Renal pelvis (tissue), 4 donors: ENCODE measurements around the gene ECPAS. TPM values are rescaled to one million over a fixed set of nuclear protein-coding genes. Genes with fewer than 3 reads are reported as not detected.
A peak's percentile ranks its signal among the peaks of the same experiment; 100 is the strongest.
"Not testable (repeated sequence)": the region's sequence is repeated elsewhere in the genome, so short reads cannot be mapped to it uniquely, and the experiment has no call there.

ENCODE experiments used
- DNase-seq: peaks from one replicate; pipeline ENCODE4 v3.0.0-alpha.2; 2013
- polyA plus RNA-seq, 3 donors: library from polyadenylated mRNA; unstranded; fragments of 120-200 nt; gene quantifications; one replicate each; pipeline ENCODE4 v1.2.1, GENCODE V29; 2013; ENCODE audit not compliant: insufficient read length in 3 of 3

The ECPAS gene
- polyA plus RNA-seq, 3 donors, result 74.0 to 89.7 (median 77.7) TPM

DNA sequence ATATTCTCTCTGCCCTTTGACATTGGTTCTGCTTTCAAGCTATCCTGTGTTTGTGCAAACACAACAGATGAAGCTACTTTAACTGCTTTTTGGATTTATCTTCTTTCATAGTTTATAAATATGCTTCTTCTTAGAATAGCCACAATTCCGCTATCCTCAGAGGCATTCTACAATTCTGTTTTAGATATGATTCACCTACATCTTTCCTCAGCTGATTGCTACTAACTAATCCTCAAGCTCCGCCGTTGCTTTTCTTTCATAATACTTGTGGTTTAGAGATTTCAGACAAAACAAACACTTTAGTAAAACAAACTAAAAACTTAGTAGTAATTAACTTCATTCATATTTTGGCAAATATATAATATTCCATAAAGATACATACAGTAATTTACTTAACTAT is 52.5 kb downstream of the ECPAS start:
- DNase-seq, result no peak

DNA sequence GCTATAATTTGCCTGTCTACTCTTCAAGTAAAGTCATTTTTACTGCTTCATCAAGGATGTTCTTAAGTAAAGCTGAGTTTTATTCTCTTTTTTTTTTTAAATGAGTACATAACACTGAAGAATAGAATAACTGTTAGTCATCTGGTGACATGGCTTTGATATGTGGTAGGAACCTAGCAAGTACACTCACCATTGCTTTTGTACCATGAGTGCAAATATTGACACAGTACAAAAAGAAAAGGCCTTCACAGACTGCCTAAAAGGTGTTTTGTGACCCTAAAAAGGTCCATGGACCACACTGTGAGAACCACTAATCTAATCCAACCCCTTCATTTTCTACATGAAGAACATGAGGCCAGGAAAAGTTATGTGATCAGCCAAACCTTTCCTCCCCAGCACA is 55.0 kb downstream of the ECPAS start:
- no peak for DNase-seq

DNA sequence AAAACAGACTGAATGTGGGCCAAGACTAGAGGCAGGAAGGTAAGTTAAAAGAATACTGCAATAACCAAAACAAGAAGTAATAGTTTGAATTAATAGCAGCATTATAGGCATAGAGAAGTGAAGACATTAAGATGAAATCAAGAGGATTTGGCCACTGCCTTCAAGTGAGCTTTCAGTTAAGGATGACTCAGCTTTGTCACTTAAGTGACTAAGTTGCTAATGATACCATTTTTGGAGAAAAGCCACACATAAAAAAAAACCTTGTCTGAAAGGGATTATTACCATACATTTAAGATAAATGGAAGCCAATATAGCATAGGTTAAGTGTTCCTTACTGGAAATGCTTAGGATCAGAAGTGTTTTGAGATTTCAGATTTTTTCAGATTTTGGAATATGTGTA is 57.0 kb downstream of the ECPAS start:
- no peak for DNase-seq

DNA sequence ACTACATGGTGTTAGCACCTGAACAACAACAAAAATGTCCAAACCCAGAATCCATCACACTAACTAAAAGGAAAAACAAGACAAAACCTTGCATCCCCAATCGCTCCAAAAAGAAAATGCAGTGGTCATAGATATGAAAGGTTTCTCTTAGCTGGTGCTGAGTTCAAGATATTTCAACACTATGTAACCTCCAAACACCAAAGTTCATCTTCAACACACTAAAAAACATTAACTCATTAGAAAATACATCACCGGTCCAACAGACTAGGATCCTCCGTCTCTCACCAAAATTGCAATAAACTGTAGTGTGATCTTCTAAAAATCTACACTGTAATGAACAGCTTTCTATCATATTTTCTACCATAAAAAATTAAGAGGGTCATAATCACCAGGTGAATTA is 60.8 kb downstream of the ECPAS start:
- no peak for DNase-seq

DNA sequence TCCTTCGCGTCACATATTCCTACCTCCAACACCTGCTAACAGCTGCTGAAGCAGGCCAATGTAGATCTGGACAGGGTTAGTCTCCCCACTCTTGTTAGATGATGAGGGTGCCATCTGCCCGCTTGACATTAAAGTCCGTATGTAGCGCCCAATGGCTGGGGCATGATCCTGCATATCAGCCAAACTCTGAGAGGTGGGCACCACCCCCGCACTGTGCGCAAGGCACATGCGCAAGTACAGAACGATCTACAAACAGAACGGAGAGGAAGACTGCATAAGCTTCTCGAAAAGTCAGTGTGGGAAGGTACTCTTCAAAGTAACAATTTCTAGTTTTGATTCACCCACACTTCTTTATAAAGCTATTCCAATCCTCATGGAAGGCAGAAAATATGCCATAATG is 69.8 kb downstream of the ECPAS start:
- no peak for DNase-seq

DNA sequence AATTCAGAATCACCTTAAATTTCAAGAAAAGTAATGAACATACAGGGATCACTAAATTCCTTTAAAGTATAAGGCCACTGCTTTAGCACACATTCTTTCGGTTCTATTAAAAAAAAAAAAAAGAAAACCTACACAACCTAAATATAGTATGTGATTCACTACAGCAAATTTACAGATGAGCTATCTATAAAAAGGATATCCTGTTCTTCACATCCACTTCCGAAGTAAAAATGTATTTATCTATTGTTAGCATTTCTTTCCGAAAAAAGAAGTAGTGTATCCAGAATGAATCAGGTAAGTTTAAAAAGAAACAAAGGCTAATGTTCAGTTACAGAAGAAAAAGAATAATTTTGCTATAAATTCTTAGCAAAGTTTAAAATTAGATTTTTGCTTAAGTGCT is 70.2 kb downstream of the ECPAS start:
- DNase-seq, result no peak

DNA sequence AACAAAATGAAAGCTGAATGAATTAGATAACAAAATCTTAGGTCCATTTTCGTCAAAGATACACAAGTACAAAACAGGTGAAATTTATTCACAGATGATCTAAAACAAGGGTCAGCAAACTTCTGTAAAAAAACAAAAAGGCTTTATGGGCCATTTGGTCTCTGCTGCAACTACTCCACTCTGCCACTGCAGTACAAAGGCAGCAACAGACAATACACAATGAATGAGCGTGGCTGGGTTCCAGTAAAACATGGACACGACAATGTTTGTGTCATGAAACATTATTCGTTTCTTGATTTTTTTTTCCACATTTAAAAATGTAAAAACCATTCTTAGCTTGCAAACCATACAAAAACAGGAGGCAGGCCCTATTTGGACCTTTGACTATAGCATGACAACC is 71.9 kb downstream of the ECPAS start:
- DNase-seq, result no peak

DNA sequence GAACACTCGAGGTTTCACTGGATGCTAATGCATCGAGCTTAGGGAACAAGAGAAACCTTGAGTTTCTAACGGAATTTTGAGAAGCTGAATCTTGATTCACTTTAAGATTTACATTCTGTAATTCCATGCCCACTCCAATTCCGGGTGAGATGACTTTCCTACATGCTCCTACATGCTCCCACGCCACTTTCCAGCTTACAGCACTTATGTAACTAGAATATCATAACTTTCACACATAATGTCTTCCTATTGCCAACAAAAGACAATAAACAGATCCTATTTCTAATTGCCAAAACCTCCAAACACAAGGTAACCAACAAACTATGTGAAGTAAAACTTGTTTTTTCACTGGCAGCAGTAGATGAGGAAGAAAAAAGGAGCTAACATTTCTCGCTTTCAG is 72.9 kb downstream of the ECPAS start:
- DNase-seq, result no peak

DNA sequence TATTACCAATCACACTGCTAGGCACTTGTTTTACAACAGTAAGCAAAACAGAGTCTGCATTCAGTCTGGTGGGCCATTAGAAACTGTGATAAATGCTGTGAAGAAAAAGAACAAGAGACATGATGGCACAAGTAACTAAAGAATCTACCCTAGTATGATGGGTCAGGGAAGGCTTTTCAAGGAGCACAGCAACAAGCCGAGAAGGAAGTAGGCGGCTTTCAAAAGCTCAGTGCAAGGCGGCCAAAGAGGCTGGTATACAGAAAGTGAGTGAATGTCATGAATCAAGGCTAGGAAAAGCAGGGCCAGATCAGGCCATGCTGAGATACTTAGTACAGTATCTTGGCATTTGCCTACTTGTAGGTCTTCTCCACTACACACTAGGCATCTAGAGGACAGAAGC is 76.4 kb downstream of the ECPAS start:
- DNase-seq, result no peak

DNA sequence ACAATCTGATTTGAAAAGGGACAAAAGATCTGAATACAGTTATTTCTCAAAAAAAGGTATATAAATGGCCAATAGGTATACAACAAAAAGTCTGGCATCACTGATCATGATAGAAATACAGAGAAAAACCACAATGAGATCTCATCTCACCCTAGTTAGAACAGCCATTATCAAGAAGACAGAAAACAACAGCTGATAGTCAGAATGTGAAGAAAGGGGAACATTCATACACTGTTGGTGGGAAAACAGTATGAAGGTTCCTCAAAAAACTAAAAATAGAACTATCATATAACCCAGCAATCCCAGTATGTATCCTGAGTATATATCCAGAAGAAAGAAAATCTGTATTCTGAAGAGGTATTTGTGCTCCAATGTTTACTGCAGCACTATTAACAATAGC is 78.5 kb downstream of the ECPAS start:
- no peak for DNase-seq

DNA sequence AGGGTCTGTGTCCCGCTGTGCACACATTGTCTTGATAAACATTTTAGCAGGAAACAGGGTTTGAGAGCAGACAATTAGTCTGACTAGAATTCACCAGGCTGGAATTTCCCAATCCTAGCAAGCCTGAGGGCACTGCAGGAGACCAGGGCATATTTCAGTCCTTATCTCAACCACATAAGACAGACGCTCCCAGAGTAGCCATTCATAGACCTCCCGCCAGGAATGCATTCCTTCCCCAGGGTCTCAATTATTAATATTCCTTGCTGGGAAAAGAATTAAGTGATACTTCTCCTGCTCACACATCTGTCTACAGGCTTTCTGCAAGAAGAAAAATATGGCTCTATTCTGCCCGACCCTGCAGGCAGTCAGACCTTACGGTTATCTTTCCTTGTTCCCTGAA is 82.7 kb downstream of the ECPAS start:
- DNase-seq, result not testable (repeated sequence)

DNA sequence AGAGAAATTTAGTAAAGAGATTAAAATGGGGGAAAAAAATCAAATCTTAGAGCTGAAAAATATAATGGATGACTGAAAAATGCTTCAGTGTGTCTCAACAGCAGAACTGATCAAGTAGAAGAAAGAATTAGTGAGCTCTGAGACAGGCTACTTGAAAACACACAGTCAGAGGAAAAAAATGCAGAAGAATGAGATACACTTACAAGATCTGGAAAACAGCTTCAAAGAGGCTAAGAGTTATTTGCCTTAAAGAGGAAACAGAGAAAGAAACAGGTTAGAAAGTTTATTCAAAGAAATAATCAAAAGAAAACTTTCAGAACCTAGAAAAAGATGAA is 83.7 kb downstream of the ECPAS start:
- DNase-seq, result no peak

DNA sequence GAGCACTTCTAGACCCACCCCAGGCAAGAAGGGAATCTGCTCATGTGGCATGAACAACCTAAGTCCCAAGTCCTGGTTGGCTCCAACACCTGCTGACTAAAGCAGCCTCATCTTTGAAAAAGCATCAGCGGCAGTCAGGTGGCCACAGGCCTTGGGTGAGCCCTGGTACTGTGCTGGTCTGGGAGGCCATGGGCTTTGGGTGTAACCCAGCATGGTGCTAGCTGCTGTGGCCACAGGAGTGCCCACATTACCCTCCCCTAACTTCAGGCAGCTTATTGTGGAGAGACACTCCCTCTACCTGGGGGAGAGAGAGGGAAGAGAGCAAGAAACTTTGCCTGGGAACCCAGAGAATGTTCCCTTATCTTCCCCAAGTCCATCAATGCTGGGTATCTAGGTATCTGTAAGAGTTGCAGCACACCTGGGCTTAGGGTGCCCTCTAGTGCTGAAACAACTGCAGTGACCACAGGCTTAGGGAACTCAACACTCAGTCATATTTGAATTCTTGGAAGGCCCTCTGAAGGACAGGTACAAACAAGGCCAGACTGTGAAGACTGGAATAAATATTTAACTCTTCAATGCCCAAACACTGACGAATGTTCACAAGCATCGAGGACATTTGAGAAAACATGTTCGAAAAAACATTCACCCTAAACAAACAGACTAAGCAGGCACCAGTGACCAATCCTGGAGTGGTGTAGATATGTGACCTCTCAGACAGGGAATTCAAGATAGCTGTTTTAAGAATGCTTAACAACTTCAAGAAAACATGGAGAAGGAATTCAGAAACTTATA is 84.2 kb downstream of the ECPAS start:
- DNase-seq, result no peak

DNA sequence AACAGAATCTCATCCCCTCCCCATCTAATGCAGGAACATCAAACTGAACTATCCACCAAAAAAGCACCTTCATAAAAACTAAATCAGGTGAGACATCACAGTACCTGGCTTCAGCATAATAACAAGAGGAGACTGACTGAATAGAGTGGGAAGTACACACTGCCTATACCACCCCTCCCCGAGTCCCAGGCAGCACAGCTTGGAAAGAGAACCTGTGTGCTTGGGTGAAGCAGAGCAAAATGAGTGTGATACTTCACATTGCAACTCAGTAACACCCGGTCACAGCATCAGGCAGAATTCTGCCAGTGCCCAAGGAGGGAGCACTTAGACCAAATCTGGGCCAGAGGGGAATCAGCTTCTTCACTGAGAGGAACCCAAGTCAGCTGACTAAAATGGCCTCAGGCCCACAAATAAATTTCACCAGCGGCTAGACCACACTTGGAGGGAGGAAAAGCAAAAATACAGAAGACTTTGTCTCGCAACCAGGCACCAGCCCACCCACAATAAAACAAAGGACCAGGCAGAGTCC is 84.9 kb downstream of the ECPAS start:
- DNase-seq, result no peak

DNA sequence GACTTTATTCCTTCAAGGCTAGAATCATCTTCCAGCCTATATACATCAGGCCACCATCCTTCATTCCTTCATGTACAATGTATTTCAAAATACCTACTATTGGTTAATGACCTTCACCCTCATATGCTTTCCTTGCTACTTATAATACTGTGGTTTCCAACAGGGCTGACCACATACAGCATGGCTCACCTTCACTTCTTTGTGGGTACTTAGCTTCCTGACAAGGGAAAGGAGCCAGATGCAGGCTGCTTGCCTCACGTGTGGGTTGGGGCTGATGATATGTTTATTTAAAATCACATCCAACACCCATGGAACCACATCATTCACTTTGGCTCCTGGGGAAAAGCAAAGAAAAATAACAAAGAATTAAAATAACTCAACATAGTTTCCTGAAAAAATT is 90.2 kb downstream of the ECPAS start:
- DNase-seq, result no peak

DNA sequence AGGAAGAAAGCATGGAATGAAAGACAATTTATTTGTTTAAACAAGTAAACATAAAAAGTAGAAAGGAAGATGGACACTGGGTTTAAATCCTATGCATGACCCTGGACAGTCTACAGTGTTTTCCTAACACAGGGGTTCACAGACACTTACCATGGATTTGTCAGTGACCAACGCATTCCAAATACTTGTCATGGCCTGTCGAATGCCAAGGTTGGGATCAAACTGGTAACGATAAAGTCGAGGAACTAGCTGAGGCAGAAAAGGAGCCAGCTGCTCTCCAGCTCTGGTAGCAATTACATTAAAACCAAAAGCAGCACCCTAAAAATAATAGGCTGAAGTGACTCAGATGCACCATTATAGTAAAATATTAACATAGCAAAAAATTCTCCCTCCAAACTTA is 94.8 kb downstream of the ECPAS start:
- no peak for DNase-seq

DNA sequence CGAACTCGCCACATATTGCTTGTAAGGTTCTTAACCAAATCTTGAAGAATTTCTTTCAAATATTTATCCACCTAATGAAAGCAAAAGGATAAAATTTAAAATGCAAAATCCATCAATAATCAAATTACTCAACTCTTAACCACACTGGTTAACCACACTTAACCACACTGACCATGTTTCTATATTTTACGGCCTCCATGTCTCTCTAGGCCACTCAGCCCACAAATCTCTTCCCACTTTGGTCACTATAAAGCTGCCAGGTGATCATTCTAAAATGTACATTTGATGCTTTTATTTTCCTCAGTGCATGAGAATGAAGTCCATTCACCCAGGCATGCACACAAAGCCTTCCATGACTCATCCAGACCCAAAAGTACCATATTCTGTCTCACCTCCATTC is 97.8 kb downstream of the ECPAS start:
- DNase-seq, result no peak

DNA sequence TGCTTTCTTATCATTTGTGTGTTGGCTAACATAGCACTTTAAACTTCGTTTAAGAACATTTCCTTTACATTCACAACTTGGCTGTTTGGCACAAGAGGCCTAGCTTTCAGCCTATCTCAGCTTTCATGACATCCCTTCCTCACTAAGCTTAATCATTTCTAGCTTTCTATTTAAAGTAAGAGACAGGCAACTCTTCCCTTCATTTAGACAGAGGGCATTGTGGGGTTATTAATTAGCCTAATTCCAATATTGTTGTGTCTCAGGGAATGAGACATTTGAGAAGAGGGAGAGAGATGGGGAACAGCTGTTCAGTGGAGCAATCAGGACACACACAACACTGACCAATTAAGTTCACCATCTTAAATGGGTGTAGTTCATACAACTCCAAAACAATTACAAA is 103.2 kb downstream of the ECPAS start:
- peak; percentile 19 for DNase-seq

DNA sequence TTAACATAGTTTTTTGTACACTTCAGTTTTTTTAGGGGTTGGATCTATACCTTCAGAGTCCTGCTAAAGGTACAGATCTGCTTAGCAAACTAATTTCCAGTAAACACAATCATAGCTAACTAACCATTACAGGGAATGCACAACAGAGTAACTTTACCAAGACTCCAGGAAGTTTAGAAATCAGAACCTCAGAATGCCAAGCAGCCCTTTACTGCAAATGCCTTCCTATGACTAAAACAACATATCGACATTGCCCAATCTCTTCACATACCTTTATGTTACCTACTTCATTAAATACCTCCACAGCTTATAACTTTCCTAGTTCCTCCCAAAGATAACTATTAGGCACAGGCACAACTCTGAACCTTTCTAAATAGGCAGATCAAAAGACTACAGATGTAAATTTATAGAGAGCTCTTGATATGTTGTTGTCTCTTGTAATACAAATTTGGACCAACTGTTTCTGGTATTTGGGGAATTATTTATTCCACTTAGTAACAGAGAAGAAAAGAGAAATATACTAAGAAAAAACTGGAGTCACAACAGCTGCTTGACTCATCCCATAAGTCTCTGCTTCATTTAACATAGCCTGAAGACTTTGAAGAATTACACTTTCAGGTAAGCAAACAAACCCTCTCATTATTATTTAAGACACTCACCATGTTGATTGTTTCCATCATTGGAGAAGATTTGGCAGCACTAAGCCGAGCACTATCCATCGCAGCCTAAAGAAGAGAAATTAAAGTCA is 108.2 kb downstream of the ECPAS start:
- DNase-seq, result no peak

DNA sequence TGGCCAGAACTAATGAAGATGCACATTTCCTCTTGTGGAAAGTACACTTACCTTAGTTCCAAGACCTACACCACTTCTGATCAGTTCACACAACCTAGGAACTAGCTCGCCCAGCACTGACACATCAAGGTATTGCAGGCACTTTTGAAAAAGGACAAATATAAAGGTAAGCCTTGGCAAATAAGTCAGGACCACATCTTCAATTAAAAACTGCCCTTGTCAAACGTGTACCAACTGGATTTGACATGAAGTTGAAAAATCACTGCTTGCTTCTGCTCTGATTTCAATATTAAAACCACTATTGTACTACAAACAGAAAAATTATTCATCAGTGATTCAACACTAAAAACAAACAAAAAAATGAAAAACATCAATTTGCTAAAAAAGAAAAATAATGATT is 109.1 kb downstream of the ECPAS start:
- DNase-seq, result no peak

DNA sequence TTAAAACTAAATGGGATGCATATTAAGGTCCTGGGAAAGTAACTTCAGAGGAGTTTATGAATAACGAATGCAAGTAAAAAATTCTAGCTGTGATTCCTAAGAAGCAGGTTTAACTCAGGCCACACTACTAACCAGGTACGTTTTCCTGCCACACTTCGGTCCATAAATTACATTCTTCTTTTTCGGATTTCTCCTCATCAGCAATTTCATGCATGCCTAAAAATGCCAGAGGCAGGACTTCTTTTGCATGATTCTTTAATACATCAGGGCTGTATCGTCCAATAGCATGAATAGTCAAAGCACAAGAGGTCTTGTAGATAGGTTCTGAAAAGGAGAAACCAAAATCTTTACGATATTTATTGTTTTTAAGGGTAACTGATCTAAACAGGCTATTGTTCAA is 111.9 kb downstream of the ECPAS start:
- no peak for DNase-seq

DNA sequence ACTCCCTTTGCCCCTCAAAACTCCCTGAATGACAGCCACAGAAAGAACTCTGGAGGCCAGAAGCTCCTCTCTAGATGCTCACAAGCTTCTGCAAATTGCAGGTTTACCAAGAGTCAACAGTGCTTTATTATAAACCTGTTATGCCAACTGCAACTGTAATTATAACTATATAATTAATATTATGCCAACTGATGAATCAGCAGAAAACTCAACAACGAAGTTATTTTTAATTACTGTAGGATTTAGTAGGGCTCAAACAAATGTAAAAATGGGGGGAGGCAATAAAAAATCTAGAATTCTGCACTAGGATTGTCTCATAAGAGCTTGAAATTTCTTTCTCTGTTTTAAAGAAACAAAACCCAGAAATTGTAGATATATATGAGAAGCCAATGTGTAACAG is 117.2 kb downstream of the ECPAS start:
- DNase-seq, result no peak

DNA sequence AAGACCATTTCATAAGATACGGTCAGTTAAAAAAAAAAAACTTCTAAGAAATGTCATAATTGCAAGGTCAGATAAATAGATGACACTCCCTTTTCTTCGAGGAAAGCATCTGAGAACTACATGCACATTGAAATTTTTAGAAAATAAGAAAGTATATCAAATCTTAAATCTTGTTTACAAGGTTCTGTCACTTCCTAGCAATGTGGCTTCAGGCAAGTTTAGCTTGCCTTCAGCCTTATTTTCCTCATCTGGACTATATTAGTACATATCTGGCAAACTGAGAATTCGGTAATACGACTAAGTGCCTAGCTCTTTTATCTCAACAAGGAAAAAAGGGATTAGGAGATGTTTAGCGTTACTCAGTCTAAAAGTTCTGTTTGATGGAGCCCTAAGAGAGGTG is 121.7 kb downstream of the ECPAS start:
- no peak for DNase-seq

DNA sequence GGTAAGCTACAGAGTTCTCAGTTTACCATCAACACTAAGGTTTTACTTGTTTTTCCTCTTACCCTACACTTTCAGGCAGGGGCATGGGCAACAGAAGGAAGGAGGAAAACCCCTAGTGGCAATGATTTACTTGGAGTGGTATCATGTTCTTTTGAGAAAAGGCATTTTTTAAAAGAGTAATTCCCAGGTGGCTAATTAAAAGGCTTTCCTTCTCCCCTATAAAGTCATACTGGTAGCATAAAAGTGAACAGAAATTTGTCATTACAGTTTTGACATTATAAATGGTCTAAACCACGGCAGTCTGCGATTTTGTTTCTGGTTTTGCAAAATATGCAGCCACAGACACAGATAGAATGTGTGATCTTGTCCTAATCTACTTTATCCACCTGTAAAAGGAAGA is 123.3 kb downstream of the ECPAS start:
- DNase-seq, result no peak
